Fibroblast of mammary gland (primary cell): ENCODE measurements around the gene COX7A1.

Experiments used
- DNase-seq: peaks from one replicate; pipeline ENCODE4 v3.0.0-alpha.2; 2010; ENCODE audit warnings: low read depth
- H3K4me3 ChIP-seq: 2 replicates; pipeline ENCODE4 v1.5.1; 2011; ENCODE audit warnings: low read depth, mild to moderate bottlenecking, low read length, moderate library complexity; ENCODE audit not compliant: control insufficient read depth
- TF ChIP-seq, protein P1 (sequence below): conservative IDR thresholded peaks from 2 replicates; pipeline ENCODE4 v1.5.1; 2011; ENCODE audit warnings: low read depth, low read length, inconsistent platforms; ENCODE audit not compliant: control insufficient read depth, insufficient read depth

COX7A1 gene

DNA sequence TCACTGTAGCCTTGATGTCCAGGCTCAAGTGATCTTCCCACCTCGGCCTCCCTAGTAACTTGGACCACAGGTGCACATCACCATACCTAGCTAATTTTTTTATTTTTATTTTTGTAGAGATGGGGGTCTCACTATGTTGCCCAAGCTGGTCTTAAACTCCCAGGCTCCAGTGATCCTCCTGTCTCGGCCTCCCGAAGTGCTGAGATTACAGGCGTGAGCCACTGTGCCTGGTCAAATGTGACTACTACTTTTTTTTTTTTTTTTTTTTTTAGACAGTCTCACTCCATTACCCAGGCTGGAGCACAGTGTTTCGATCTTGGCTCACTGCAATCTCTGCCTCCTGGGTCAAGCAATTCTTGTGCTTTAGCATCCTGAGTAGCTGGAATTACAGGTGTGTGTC, 20.6 kb upstream of the COX7A1 start:
- no peak for DNase-seq
- TF ChIP-seq, protein P1, sequence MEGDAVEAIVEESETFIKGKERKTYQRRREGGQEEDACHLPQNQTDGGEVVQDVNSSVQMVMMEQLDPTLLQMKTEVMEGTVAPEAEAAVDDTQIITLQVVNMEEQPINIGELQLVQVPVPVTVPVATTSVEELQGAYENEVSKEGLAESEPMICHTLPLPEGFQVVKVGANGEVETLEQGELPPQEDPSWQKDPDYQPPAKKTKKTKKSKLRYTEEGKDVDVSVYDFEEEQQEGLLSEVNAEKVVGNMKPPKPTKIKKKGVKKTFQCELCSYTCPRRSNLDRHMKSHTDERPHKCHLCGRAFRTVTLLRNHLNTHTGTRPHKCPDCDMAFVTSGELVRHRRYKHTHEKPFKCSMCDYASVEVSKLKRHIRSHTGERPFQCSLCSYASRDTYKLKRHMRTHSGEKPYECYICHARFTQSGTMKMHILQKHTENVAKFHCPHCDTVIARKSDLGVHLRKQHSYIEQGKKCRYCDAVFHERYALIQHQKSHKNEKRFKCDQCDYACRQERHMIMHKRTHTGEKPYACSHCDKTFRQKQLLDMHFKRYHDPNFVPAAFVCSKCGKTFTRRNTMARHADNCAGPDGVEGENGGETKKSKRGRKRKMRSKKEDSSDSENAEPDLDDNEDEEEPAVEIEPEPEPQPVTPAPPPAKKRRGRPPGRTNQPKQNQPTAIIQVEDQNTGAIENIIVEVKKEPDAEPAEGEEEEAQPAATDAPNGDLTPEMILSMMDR: no peak
- H3K4me3 ChIP-seq: no peak overlapping the region

- no peak overlapping the region for H3K4me3 ChIP-seq
- TF ChIP-seq, protein P1: no peak
- DNase-seq: no peak
Measured at GRCh38 chr19:36169084-36169760, 17.0 kb upstream of the COX7A1 start.

DNA sequence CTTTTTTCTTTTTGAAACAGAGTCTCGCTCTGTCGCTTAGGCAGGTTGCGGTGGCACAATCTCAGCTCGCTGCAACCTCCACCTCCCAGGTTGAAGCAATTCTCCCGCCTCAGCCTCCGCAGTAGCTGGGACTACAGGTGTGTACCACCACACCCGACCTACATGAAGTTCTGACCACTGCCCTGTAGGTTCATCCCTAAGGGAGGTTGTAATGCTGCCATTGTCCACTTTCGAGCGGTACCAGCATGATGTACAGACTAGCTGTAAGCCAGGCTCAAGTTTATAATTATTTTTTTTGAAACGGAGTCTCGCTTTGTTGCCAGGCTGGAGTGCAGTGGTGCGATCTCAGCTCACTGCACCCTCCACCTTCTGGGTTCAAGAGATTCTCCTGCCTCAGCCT, 11.6 kb upstream of the COX7A1 start:
- no peak overlapping the region for H3K4me3 ChIP-seq
- DNase-seq: no peak
- TF ChIP-seq, protein P1: no peak

DNA sequence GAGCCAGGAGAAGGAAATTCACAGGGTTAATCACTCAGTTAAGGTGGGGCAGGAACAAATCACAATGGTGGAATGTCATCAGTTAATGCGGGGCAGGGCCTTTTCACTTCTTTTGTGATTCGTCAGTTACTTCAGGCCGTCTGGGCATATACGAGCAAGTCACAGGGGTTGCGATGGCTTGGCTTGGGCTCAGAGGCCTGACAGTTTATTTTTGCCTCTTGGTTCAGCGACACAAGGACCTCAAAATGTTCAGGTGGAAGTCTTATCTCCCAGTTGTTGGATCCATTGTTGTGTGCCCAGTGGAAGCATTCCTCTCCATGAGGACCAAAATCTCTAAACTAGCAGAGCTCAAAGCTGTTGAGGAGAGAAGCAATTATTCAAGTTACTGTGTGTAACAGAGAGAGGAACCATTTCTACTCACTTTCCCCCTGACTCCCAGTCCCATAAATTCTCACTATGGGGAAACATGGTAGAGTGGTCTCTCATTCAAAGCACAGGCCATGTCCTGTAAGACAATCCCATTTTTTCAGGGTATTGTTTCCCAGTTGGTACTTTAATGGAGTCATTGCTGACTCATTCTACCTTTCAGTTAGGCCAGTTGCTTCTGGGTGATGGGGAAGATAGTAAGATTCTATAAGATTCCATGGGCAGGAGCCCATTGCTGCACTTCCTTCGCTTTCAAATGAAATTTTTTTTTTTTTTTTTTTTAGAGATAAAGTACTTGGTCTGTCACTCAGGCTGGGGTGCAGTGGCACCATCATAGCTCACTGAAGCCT, 8.8 kb upstream of the COX7A1 start:
- TF ChIP-seq, protein P1: no peak
- DNase-seq: no peak

DNA sequence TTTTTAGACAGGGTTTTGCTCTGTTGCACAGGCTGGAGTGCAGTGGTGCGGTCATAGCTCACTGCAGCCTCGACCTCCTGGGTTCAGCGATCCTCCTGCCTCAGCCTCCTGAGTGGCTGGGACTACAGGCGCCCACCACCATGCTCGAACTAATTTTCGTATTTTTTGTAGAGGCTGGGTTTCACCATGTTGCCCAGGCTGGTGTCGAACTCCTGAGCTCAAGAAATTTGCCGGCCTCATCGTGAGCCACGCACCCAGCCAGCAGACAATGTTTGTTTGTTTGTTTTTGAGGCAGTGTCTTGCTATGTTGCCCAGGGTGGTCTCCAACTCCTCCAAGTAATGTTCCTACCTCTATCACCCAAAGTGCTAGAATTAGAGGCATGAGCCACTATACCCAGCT, 879 bp upstream of the COX7A1 start:
- DNase-seq: no peak
- H3K4me3 ChIP-seq: no peak overlapping the region
- TF ChIP-seq, protein P1: no peak

More for the DNA sequence above, 8.8 kb upstream of the COX7A1 start:
- H3K4me3 ChIP-seq: no peak overlapping the region

GRCh38 chr19:36152019-36152351, 262 bp downstream of the COX7A1 start:
- DNase-seq: no peak
- H3K4me3 ChIP-seq: peak overlapping the region; percentile 50
- TF ChIP-seq, protein P1: no peak
